H1 (cell line): ENCODE results near the gene ASTN2.
A peak's percentile ranks its signal among the peaks of the same experiment; 100 is the strongest.

Source experiments
- CEBPB ChIP-seq: IDR thresholded peaks from 2 replicates; pipeline ENCODE4 v1.6.1; 2012; ENCODE audit warnings: low read depth, low read length
- CTCF ChIP-seq, 3 experiments: IDR thresholded peaks; 1 replicate in 2 of 3; 2 replicates in 1 of 3; pipeline versions ENCODE4 v1.5.1 to v1.6.1; 2011; ENCODE audit warnings: low read length in 3 of 3, mild to moderate bottlenecking in 3 of 3, inconsistent platforms in 2 of 3, low read depth in 1 of 3, moderate library complexity in 1 of 3; ENCODE audit not compliant: insufficient read depth in 1 of 3; ENCODE audit errors: control extremely low read depth in 1 of 3
- EP300 ChIP-seq, 2 experiments: IDR thresholded peaks; 1 replicate in 1 of 2; 2 replicates in 1 of 2; pipeline ENCODE4 v1.6.1; 2011 to 2012; ENCODE audit warnings: low read depth in 2 of 2, low read length in 2 of 2, mild to moderate bottlenecking in 2 of 2, borderline replicate concordance in 1 of 2, inconsistent platforms in 1 of 2, moderate library complexity in 1 of 2
- EZH2 ChIP-seq: fragments of 200-600 bp; sonication (generic); IDR thresholded peaks from 2 replicates; pipeline ENCODE4 v1.7.1; 2012; ENCODE audit warnings: low read depth, mild to moderate bottlenecking, moderate library complexity, low read length, inconsistent platforms; ENCODE audit not compliant: severe bottlenecking
- JUND ChIP-seq: IDR thresholded peaks from 2 replicates; pipeline ENCODE4 v1.6.1; 2011; ENCODE audit warnings: mild to moderate bottlenecking, improper control_type of control experiment, low read length
- MAFK ChIP-seq: IDR thresholded peaks from 2 replicates; pipeline ENCODE4 v1.6.1; 2012; ENCODE audit warnings: low read depth, mild to moderate bottlenecking, improper control_type of control experiment, low read length
- POLR2A ChIP-seq, 2 experiments: IDR thresholded peaks; 1 replicate in 1 of 2; 2 replicates in 1 of 2; pipeline ENCODE4 v1.6.1; 2011; ENCODE audit warnings: low read depth in 2 of 2, low read length in 2 of 2, mild to moderate bottlenecking in 2 of 2; ENCODE audit errors: control extremely low read depth in 1 of 2
- RBBP5 ChIP-seq: IDR thresholded peaks from 2 replicates; pipeline ENCODE4 v1.7.1; 2012; ENCODE audit warnings: low read depth, mild to moderate bottlenecking, inconsistent platforms, low read length, moderate library complexity, borderline replicate concordance
- TAF1 ChIP-seq: IDR thresholded peaks from 2 replicates; pipeline ENCODE4 v1.6.1; 2011; ENCODE audit warnings: mild to moderate bottlenecking, low read depth, low read length
- TEAD4 ChIP-seq: IDR thresholded peaks from 2 replicates; pipeline ENCODE4 v1.6.1; 2012; ENCODE audit warnings: low read depth, low read length, inconsistent platforms, mixed read lengths
- USF2 ChIP-seq: IDR thresholded peaks from 2 replicates; pipeline ENCODE4 v1.6.1; 2011; ENCODE audit warnings: low read length, improper control_type of control experiment

- TF ChIP-seq RBBP5, result no peak
- TF ChIP-seq CTCF (IDR thresholded peaks at IDR 0.05; ENCODE audit: control extremely low read depth in 1 of 3, insufficient read depth in 1 of 3, low read depth in 1 of 3, low read length in 3 of 3), result no peak
- no peak for TF ChIP-seq USF2
- TF ChIP-seq JUND, result no peak
- no peak for TF ChIP-seq POLR2A (IDR thresholded peaks at IDR 0.05; ENCODE audit: control extremely low read depth in 1 of 2, low read depth in 2 of 2, low read length in 2 of 2)
- no peak for TF ChIP-seq TAF1
- TF ChIP-seq TEAD4, result peak; percentile 61
- TF ChIP-seq MAFK, result peak; percentile 68; the same call in 1 of the 2 replicates
- TF ChIP-seq CEBPB, result no peak
- no peak for TF ChIP-seq EZH2
- no peak for TF ChIP-seq EP300 (IDR thresholded peaks at IDR 0.05; ENCODE audit: borderline replicate concordance in 1 of 2, low read depth in 2 of 2, low read length in 2 of 2)
Measured at GRCh38 chr9:116899337-116900006, 515.4 kb downstream of the ASTN2 start.
